HEK293T (cell line): Measurements from ENCODE around the gene CFAP100.

Experiments used
- CTCF ChIA-PET: fragments of 350-600 bp; formaldehyde crosslinking; extraction: SDS; loops from one replicate; lab custom pipeline; 2021; ENCODE audit warnings: antibody characterized with exemption, inconsistent platforms; lab: Yijun Ruan, JAX
- POLR2A ChIA-PET: fragments of 350-600 bp; formaldehyde crosslinking; extraction: SDS; loops from one replicate; lab custom pipeline; 2020; ENCODE audit warnings: antibody characterized with exemption, inconsistent platforms; lab: Yijun Ruan, JAX
- DNase-seq: peaks from one replicate; pipeline ENCODE4 v3.0.0; 2012; ENCODE audit warnings: mixed read lengths; ENCODE audit errors: extremely low spot score
- ARNT ChIP-seq: fragments of 450-650 bp; IDR thresholded peaks from 2 replicates; pipeline ENCODE4 v1.6.1; 2017; ENCODE audit warnings: mild to moderate bottlenecking
- BHLHE40 ChIP-seq: fragments of 450-650 bp; IDR thresholded peaks from 2 replicates; pipeline ENCODE4 v1.6.1; 2016; ENCODE audit warnings: mild to moderate bottlenecking, moderate library complexity, borderline replicate concordance
- CTBP1 ChIP-seq: fragments of 450-650 bp; IDR thresholded peaks from 2 replicates; pipeline ENCODE4 v1.6.1; 2016; ENCODE audit warnings: borderline replicate concordance
- ELF4 ChIP-seq: fragments of 450-650 bp; IDR thresholded peaks from 2 replicates; pipeline ENCODE4 v1.6.1; 2017; ENCODE audit warnings: antibody characterized with exemption
- FOXA1 ChIP-seq: fragments of 450-650 bp; IDR thresholded peaks from 2 replicates; pipeline ENCODE4 v1.6.1; 2016; ENCODE audit warnings: mild to moderate bottlenecking
- FOXK2 ChIP-seq: fragments of 450-650 bp; IDR thresholded peaks from 2 replicates; pipeline ENCODE4 v1.6.1; 2016; ENCODE audit warnings: mild to moderate bottlenecking
- FOXM1 ChIP-seq: fragments of 450-650 bp; IDR thresholded peaks from 2 replicates; pipeline ENCODE4 v1.6.1; 2017; ENCODE audit warnings: mild to moderate bottlenecking, borderline replicate concordance
- HDGF ChIP-seq: fragments of 450-650 bp; IDR thresholded peaks from 2 replicates; pipeline ENCODE4 v1.6.1; 2017; ENCODE audit warnings: antibody characterized with exemption, borderline replicate concordance
- L3MBTL2 ChIP-seq: fragments of 450-650 bp; conservative IDR thresholded peaks from 2 replicates; pipeline ENCODE4 v1.6.1; 2016; ENCODE audit warnings: mild to moderate bottlenecking
- LEF1 ChIP-seq: fragments of 450-650 bp; IDR thresholded peaks from 2 replicates; pipeline ENCODE4 v1.6.1; 2017; ENCODE audit warnings: mild to moderate bottlenecking, borderline replicate concordance
- NFRKB ChIP-seq: fragments of 450-650 bp; IDR thresholded peaks from 2 replicates; pipeline ENCODE4 v1.6.1; 2016; ENCODE audit warnings: mild to moderate bottlenecking, moderate library complexity
- PKNOX1 ChIP-seq: fragments of 450-650 bp; IDR thresholded peaks from 2 replicates; pipeline ENCODE4 v1.6.1; 2016
- SP1 ChIP-seq: fragments of 450-650 bp; IDR thresholded peaks from 2 replicates; pipeline ENCODE4 v1.6.1; 2017
- SUZ12 ChIP-seq: fragments of 450-650 bp; IDR thresholded peaks from 2 replicates; pipeline ENCODE4 v1.6.1; 2016; ENCODE audit warnings: mild to moderate bottlenecking
- TARDBP ChIP-seq: fragments of 450-650 bp; IDR thresholded peaks from 2 replicates; pipeline ENCODE4 v1.6.1; 2016
- ZNF384 ChIP-seq: fragments of 450-650 bp; IDR thresholded peaks from 2 replicates; pipeline ENCODE4 v1.6.1; 2016

CFAP100 gene

DNA sequence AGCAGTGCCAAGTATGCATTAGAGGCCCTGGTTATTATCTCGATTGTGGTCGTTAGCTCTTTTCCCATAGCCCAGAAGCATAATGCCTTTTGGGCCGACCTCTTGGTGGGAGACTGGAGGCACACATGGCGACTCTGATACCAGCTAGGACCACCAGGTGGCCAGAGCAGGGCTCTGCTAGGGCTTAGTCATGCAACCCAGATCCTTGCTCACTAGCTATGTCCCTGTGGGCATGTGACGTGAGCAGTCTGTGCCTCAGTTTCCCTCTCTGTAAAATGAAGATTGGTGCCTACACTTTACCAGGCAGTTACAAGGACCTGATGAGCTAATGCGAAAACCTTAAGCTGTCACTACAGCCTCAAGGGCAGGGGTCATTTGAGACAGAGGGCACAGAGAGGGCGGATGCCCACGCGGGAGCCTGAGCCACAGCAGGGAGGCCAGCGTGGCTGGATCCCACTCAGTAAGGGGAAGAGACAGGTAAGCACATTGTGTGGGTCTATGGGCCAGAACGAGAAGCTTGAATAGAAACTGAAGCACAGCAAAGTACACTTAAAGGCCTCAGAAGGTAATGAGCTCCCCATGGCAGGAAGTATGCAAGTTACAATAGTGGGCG is 46.3 kb upstream of the CFAP100 start:
- DNase-seq: peak; percentile 26
- ChIA-PET CTCF (interaction anchor here (0.5 to 1.7 kb wide), 2 partner anchors 11 to 274 kb away, joined by 4 read pairs; no protein-coding TSS in a partner anchor), POLR2A (no interaction called here)
- no peak for TF ChIP-seq NFRKB
- TF ChIP-seq SP1: no peak
- no peak for TF ChIP-seq LEF1
- no peak for TF ChIP-seq PKNOX1
- no peak for TF ChIP-seq TARDBP
- no peak for TF ChIP-seq ZNF384
- TF ChIP-seq ELF4: no peak
- TF ChIP-seq FOXA1: no peak

DNA sequence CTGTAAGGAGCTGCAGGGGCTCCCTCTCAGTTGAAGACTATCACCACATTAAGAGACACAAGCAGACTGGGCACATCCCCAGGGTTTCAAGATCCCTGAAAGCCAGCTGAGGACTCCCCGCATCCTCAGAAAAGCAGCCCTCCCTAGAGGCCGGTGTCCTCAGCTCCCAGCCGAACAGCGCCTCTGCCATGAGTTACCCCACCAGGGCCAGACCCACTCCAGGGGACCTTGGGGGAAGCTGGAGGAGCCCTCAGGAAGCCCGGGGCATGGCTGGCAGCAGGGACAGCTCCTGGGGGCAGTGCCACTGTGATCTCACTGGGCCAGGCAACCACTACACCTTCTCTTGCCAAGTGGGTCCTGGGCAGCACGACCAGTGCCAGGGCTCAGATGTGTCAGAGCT is 45.6 kb upstream of the CFAP100 start:
- ChIA-PET POLR2A (no interaction called here), CTCF (interaction anchor here (0.5 to 1.7 kb wide), 2 partner anchors 11 to 274 kb away, joined by 4 read pairs; no protein-coding TSS in a partner anchor)
- DNase-seq: no peak
- TF ChIP-seq CTBP1: no peak
- TF ChIP-seq BHLHE40: no peak
- TF ChIP-seq ARNT: no peak
- TF ChIP-seq FOXM1: no peak
- no peak for TF ChIP-seq PKNOX1
- TF ChIP-seq FOXA1: no peak

GRCh38 chr3:126349611-126350501 is 44.9 kb upstream of the CFAP100 start:
- ChIA-PET POLR2A (no interaction called here), CTCF (interaction anchor here (1.7 kb wide), 1 partner anchor 10 kb away, joined by 4 read pairs; no protein-coding TSS in a partner anchor)
- no peak for TF ChIP-seq FOXK2
- no peak for DNase-seq

DNA sequence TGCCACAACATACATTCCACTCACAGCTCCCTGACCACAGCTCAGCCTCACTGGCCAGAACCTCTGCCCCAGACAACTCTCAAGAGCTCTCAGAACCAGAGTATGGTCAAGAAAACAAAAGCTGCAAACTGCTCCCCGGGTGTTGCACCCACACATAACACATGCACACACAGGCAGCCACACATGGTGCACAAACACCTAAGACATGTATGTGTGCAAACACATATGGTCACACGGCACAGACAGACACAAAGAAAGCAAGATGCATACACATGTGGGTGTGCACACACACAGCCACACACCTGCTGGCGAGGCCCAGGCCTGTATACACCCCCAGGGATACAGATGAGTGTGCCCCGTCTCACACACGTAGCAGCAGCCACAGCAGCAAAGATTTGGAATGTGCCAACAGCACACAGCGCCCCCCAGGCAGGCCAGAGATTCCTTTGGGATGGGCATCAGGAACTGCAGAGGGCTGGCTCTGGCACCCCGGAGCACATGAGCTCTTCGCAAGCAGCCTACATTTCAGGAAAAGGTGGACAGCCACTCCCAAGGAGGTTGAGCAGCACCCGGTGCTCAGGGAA is 44.1 kb upstream of the CFAP100 start:
- CTCF ChIA-PET: no interaction called here
- no peak for TF ChIP-seq FOXA1
- TF ChIP-seq ZNF384: no peak
- no peak for TF ChIP-seq LEF1
- no peak for TF ChIP-seq ELF4
- no peak for TF ChIP-seq SP1
- no peak for TF ChIP-seq PKNOX1
- no peak for DNase-seq
- POLR2A ChIA-PET: no interaction called here

- ChIA-PET POLR2A (no interaction called here), CTCF (no interaction called here)
- no peak for DNase-seq
- TF ChIP-seq FOXK2: no peak
- TF ChIP-seq ZNF384: no peak
- no peak for TF ChIP-seq LEF1
These were observed 43.5 kb upstream of the CFAP100 start for GRCh38 chr3:126351086-126351770.

GRCh38 chr3:126351771-126352475 is 42.8 kb upstream of the CFAP100 start:
- TF ChIP-seq ZNF384 (no peak), HDGF (no peak), ARNT (no peak), L3MBTL2 (no peak), SP1 (no peak), ELF4 (no peak), FOXM1 (no peak), CTBP1 (no peak), FOXA1 (no peak), PKNOX1 (no peak), TARDBP (no peak), BHLHE40 (no peak), LEF1 (no peak), FOXK2 (no peak), SUZ12 (no peak)
- no peak for DNase-seq
- POLR2A ChIA-PET: no interaction called here
- CTCF ChIA-PET: no interaction called here
